Fibroblast of lung (primary cell): ENCODE measurements around the gene VN1R5. TPM values are rescaled to one million over a fixed set of nuclear protein-coding genes. Genes with fewer than 3 reads are reported as not detected.

Experiments used
- DNase-seq, 2 donors: peaks; one replicate each; pipeline versions ENCODE4 v3.0.0 to v3.0.0-alpha.2; 2010; ENCODE audit warnings: low read depth in 2 of 2
- H2AFZ ChIP-seq: 2 replicates; pipeline ENCODE4 v1.5.1; 2012; ENCODE audit warnings: low read length, control low read depth, inconsistent platforms
- H3K27ac ChIP-seq: 2 replicates; pipeline ENCODE4 v1.5.1; 2011; ENCODE audit warnings: low read length, control low read depth; ENCODE audit not compliant: insufficient read depth
- H3K27me3 ChIP-seq: 2 replicates; pipeline ENCODE4 v1.5.1; 2011; ENCODE audit warnings: mild to moderate bottlenecking, low read length; ENCODE audit not compliant: control insufficient read depth, insufficient read depth
- H3K36me3 ChIP-seq: 2 replicates; pipeline ENCODE4 v1.5.1; 2011; ENCODE audit warnings: low read length; ENCODE audit not compliant: control insufficient read depth, insufficient read depth
- H3K4me1 ChIP-seq: 2 replicates; pipeline ENCODE4 v1.5.1; 2011; ENCODE audit warnings: low read length; ENCODE audit not compliant: control insufficient read depth, insufficient read depth; ENCODE audit errors: extremely low read depth
- H3K4me2 ChIP-seq: 2 replicates; pipeline ENCODE4 v1.5.1; 2011; ENCODE audit warnings: low read length, control low read depth; ENCODE audit not compliant: insufficient read depth; ENCODE audit errors: extremely low read depth
- H3K4me3 ChIP-seq, 4 experiments: fragments of 200-600 bp in 1 of 4; sonication (generic) in 1 of 4; replicated peaks in 1 of 4; 2 replicates each; pipeline ENCODE4 v1.5.1; 2011 to 2016; ENCODE audit warnings: low read length in 4 of 4, low read depth in 3 of 4, mild to moderate bottlenecking in 3 of 4, control low read depth in 2 of 4, inconsistent platforms in 1 of 4, mixed read lengths in 1 of 4; ENCODE audit not compliant: insufficient read depth in 1 of 4; ENCODE audit errors: control extremely low read depth in 1 of 4
- H3K79me2 ChIP-seq: 2 replicates; pipeline ENCODE4 v1.5.1; 2012; ENCODE audit warnings: mild to moderate bottlenecking, low read length, inconsistent platforms; ENCODE audit not compliant: control insufficient read depth, insufficient read depth
- H3K9ac ChIP-seq: 2 replicates; pipeline ENCODE4 v1.5.1; 2011; ENCODE audit warnings: mild to moderate bottlenecking, low read length, control low read depth; ENCODE audit not compliant: insufficient read depth
- H3K9me3 ChIP-seq: 2 replicates; pipeline ENCODE4 v1.5.1; 2012; ENCODE audit warnings: low read depth, low read length; ENCODE audit not compliant: control insufficient read depth, insufficient read depth
- H4K20me1 ChIP-seq: 2 replicates; pipeline ENCODE4 v1.5.1; 2011; ENCODE audit warnings: low read length; ENCODE audit not compliant: control insufficient read depth, insufficient read depth; ENCODE audit errors: extremely low read depth
- EZH2 ChIP-seq: IDR thresholded peaks from 2 replicates; pipeline ENCODE4 v1.5.1; 2012; ENCODE audit warnings: low read length, control low read depth, mild to moderate bottlenecking; ENCODE audit errors: missing control alignments
- polyA plus RNA-seq, 2 donors: library from polyadenylated mRNA; depleted of rRNA in 1 of 2; stranded (reverse) in 1 of 2; unstranded in 1 of 2; fragments of >200 nt; gene quantifications; 2 replicates each; pipeline ENCODE4 v1.2.1, GENCODE V29; 2011 to 2012; ENCODE audit warnings: missing spikeins in 1 of 2
- total RNA-seq: library from RNA; depleted of rRNA; stranded (reverse); fragments of >200 nt; gene quantifications from 2 replicates; pipeline ENCODE4 v1.2.1, GENCODE V29; 2014
- TF ChIP-seq, protein P1 (sequence below), 2 donors: IDR thresholded peaks in 1 of 2; conservative IDR thresholded peaks in 1 of 2; 1 replicate in 1 of 2; 2 replicates in 1 of 2; pipeline ENCODE4 v1.5.1; 2011 to 2012; ENCODE audit warnings: low read length in 2 of 2, control low read depth in 1 of 2, inconsistent platforms in 1 of 2, low read depth in 1 of 2, mild to moderate bottlenecking in 1 of 2

VN1R5 gene
- total and polyA plus RNA-seq, 2 donors (not counting 1 experiment from before 2014, with no cell fraction given): not detected

DNA sequence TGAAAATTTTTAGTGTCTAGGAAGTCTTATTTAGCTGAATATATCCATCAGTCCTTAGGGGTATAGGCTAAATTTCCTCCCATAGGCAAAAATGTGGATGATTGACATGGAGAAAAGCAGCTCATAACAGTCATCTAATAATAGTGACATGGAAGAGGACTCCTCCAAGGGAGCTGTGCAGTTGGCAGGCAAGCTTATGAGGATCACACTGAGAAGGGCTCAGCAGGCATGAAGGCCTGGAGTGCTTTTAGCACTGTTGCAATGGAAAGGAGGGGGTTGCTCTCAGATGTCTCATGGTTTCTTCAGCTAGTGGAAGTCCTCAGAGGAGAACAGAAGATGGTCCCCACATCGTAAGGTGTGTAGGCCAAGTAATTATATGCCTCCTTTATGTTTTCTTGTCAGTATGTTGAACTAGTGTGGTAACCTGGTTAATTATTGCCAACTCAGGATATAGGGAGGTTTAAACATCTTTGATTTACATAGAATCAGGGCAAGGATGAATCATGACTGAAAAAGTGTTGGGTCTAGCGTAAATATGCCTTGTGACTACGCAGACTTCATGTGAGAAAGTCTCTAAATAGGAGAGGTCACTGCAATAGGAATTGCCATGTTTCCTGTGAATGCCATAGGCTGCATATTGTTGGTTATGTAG, 18.9 kb downstream of the VN1R5 start:
- no peaks in the 10 kb centered on the region for H3K9me3 ChIP-seq
- DNase-seq: no peak
- TF ChIP-seq EZH2: no peak
- TF ChIP-seq, protein P1, sequence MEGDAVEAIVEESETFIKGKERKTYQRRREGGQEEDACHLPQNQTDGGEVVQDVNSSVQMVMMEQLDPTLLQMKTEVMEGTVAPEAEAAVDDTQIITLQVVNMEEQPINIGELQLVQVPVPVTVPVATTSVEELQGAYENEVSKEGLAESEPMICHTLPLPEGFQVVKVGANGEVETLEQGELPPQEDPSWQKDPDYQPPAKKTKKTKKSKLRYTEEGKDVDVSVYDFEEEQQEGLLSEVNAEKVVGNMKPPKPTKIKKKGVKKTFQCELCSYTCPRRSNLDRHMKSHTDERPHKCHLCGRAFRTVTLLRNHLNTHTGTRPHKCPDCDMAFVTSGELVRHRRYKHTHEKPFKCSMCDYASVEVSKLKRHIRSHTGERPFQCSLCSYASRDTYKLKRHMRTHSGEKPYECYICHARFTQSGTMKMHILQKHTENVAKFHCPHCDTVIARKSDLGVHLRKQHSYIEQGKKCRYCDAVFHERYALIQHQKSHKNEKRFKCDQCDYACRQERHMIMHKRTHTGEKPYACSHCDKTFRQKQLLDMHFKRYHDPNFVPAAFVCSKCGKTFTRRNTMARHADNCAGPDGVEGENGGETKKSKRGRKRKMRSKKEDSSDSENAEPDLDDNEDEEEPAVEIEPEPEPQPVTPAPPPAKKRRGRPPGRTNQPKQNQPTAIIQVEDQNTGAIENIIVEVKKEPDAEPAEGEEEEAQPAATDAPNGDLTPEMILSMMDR (conservative IDR thresholded peaks at IDR 0.05 in 1 of 2, IDR thresholded peaks at IDR 0.05 in 1 of 2; ENCODE audit: low read depth in 1 of 2, low read length in 2 of 2): no peak

DNA sequence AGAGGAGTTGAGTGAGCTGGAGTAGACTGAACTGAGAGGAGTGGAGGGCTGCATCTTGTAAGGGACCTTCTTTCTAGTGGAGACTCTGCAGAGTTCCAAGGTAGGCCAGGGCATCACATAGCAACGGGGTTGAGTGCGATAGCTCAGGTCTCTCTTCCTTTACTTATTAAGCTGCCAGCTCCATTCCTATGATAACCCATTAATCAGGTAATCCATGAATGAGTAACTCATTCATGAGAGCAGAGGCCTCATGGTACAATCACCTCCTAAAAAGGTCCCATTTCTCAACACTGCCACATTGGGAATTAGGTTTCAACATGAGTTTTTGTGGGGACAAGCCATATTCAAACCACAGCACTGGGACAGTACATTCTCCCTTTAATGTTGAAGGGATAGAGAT, 21.3 kb downstream of the VN1R5 start:
- no peaks in the 10 kb centered on the region for H3K27me3 ChIP-seq
- no peaks in the 10 kb centered on the region for H3K4me1 ChIP-seq
- no peak overlapping the region for H3K4me2 ChIP-seq
- H3K9me3 ChIP-seq: no peaks in the 10 kb centered on the region
- TF ChIP-seq, protein P1 (conservative IDR thresholded peaks at IDR 0.05 in 1 of 2, IDR thresholded peaks at IDR 0.05 in 1 of 2; ENCODE audit: low read depth in 1 of 2, low read length in 2 of 2): no peak
- no peak for TF ChIP-seq EZH2
- H3K9ac ChIP-seq: no peak overlapping the region
- H4K20me1 ChIP-seq: no peaks in the 10 kb centered on the region
- H3K36me3 ChIP-seq: no peaks in the 10 kb centered on the region
- H3K4me3 ChIP-seq: no peak overlapping the region
- no peak for DNase-seq
- H3K79me2 ChIP-seq: no peaks in the 10 kb centered on the region
- no peak overlapping the region for H2AFZ ChIP-seq
- no peak overlapping the region for H3K27ac ChIP-seq

More for the DNA sequence above, 18.9 kb downstream of the VN1R5 start:
- no peaks in the 10 kb centered on the region for H3K4me1 ChIP-seq
- H3K36me3 ChIP-seq: no peaks in the 10 kb centered on the region
- H3K27me3 ChIP-seq: no peaks in the 10 kb centered on the region
- no peak overlapping the region for H3K4me3 ChIP-seq
- H3K9ac ChIP-seq: no peak overlapping the region
- H3K79me2 ChIP-seq: no peaks in the 10 kb centered on the region
- no peak overlapping the region for H3K27ac ChIP-seq
- no peaks in the 10 kb centered on the region for H4K20me1 ChIP-seq
- H2AFZ ChIP-seq: no peak overlapping the region
- no peak overlapping the region for H3K4me2 ChIP-seq

DNA sequence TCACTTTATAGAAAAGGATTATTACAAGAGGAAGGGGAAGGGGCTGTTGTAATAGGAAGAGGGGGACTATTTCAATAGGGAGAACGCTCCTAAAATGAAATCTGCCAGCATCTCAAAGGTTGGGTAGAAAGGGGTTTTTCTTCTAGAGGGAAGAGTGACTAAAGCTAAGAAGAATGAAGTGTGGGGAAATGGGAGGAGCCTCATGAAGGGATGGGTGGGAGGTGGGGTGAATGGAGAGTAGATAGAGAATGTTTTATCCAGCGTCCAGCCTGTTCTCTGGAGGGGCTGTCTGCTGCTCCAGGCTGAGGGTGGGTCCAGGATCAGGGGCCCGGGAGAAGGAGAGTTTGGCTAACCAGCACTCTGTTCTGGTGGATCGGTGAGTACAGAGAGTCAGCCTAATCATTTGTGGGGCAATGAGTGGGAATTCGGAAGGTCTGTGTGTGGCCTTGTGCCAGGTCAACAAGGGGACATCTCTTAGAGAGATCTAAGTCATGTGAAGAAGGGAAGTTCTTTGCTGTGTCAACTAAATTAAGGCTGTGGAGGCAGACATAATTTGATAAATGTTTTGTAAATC, 25.2 kb downstream of the VN1R5 start:
- no peak for TF ChIP-seq EZH2
- TF ChIP-seq, protein P1 (conservative IDR thresholded peaks at IDR 0.05 in 1 of 2, IDR thresholded peaks at IDR 0.05 in 1 of 2; ENCODE audit: low read depth in 1 of 2, low read length in 2 of 2): no peak
- Histone ChIP-seq H4K20me1 (no peaks in the 10 kb centered on the region), H3K36me3 (no peaks in the 10 kb centered on the region), H2AFZ (no peak overlapping the region), H3K79me2 (no peaks in the 10 kb centered on the region), H3K9me3 (no peaks in the 10 kb centered on the region), H3K4me2 (no peak overlapping the region), H3K4me1 (no peaks in the 10 kb centered on the region), H3K27me3 (no peaks in the 10 kb centered on the region), H3K9ac (no peak overlapping the region), H3K27ac (no peak overlapping the region), H3K4me3 (no peak overlapping the region)
- peak in 1 of 2 donors; percentile 24 for DNase-seq
